HCT116 (cell line): ENCODE results near the gene KNSTRN. TPM values are rescaled to one million over a fixed set of nuclear protein-coding genes. Genes with fewer than 3 reads are reported as not detected.

ENCODE experiments used
- ATAC-seq: fragments of 200-7000 bp; cut with Tn5 transposase; 2 replicates; pipeline ENCODE4 v1.9.1; 2020; ENCODE audit warnings: mild to moderate bottlenecking, moderate library complexity
- BruUV-seq: library from RNA; stranded (reverse); fragments of 400-500 nt; replicated peaks from 2 replicates; lab custom pipeline; 2021; lab: Mats Ljungman, UMichigan
- CTCF ChIA-PET: fragments of 300-600 bp; sonication (Branson Sonifier 250); formaldehyde crosslinking; loops from one replicate; lab custom pipeline; 2021; ENCODE audit warnings: antibody characterized with exemption; lab: Charles Lee
- POLR2A ChIA-PET: fragments of 300-600, 350-600 bp; sonication (Branson Sonifier 250); formaldehyde crosslinking; loops from one replicate; lab custom pipeline; 2021; ENCODE audit warnings: antibody characterized with exemption; lab: Charles Lee
- RAD21 ChIA-PET, 2 experiments: fragments of 300-600 bp; sonication (Branson Sonifier 250); formaldehyde crosslinking; loops; one replicate each; lab custom pipeline; 2023; ENCODE audit warnings: low total read pairs in 2 of 2; ENCODE audit not compliant: uncharacterized antibody in 2 of 2, unreplicated experiment in 2 of 2, low non-redundant PET in 1 of 2; lab: Charles Lee
- DNase-seq: peaks from one replicate; pipeline ENCODE4 v3.0.0-alpha.2; 2010; ENCODE audit warnings: low read depth, low spot score
- H2AFZ ChIP-seq: fragments of 200-600 bp; shearing (Covaris generic), sonication (generic); 2 replicates; pipeline ENCODE4 v1.6.1; 2017; ENCODE audit warnings: low read depth, mixed run types, mixed read lengths, antibody characterized with exemption, low read length; ENCODE audit not compliant: poor library complexity, severe bottlenecking
- H3K27ac ChIP-seq: 2 replicates; pipeline ENCODE4 v1.5.1; 2012; ENCODE audit warnings: low read depth, low read length
- H3K27me3 ChIP-seq: fragments of 200-600 bp; sonication (generic); 2 replicates; pipeline ENCODE4 v1.6.1; 2016; ENCODE audit warnings: mixed run types, low read length, mixed read lengths; ENCODE audit not compliant: insufficient read depth
- H3K36me3 ChIP-seq, 2 experiments: fragments of 200-500 bp in 1 of 2; fragments of 200-600 bp in 1 of 2; sonication (Bioruptor generic) in 1 of 2; sonication (generic) in 1 of 2; 2 replicates each; pipeline versions ENCODE4 v1.5.1 to v1.6.1; 2014 to 2016; ENCODE audit warnings: low read length in 2 of 2, inconsistent platforms in 1 of 2, mixed read lengths in 1 of 2, mixed run types in 1 of 2; ENCODE audit not compliant: insufficient read depth in 2 of 2, control insufficient read depth in 1 of 2
- H3K4me1 ChIP-seq, 2 experiments: fragments of 200-600 bp in 1 of 2; sonication (generic) in 1 of 2; 2 replicates each; pipeline versions ENCODE4 v1.5.1 to v1.6.1; 2012 to 2017; ENCODE audit warnings: low read length in 2 of 2, inconsistent platforms in 1 of 2, mild to moderate bottlenecking in 1 of 2, mixed read lengths in 1 of 2, mixed run types in 1 of 2, moderate library complexity in 1 of 2; ENCODE audit not compliant: insufficient read depth in 2 of 2, control insufficient read depth in 1 of 2
- H3K4me2 ChIP-seq: fragments of 200-600 bp; sonication (generic); 2 replicates; pipeline ENCODE4 v1.6.1; 2017; ENCODE audit warnings: mixed run types, low read length, mixed read lengths
- H3K4me3 ChIP-seq, 2 experiments: fragments of 200-600 bp in 1 of 2; sonication (generic) in 1 of 2; replicated peaks in 1 of 2; 2 replicates each; pipeline ENCODE4 v1.5.1; 2011 to 2016; ENCODE audit warnings: low read length in 2 of 2, control low read depth in 1 of 2, low read depth in 1 of 2, mild to moderate bottlenecking in 1 of 2, mixed read lengths in 1 of 2, mixed run types in 1 of 2
- H3K79me2 ChIP-seq: fragments of 200-600 bp; sonication (generic); 2 replicates; pipeline ENCODE4 v1.6.1; 2017; ENCODE audit warnings: mild to moderate bottlenecking, mixed run types, low read length, moderate library complexity, mixed read lengths; ENCODE audit not compliant: insufficient read depth
- H3K9ac ChIP-seq: fragments of 200-600 bp; sonication (generic); 2 replicates; pipeline ENCODE4 v1.6.1; 2016; ENCODE audit warnings: low read length, mixed read lengths
- H3K9me2 ChIP-seq: fragments of 200-600 bp; sonication (generic), shearing (Covaris generic); 2 replicates; pipeline ENCODE4 v1.6.1; 2017; ENCODE audit warnings: mixed run types, mild to moderate bottlenecking, moderate library complexity; ENCODE audit not compliant: insufficient read depth
- H3K9me3 ChIP-seq, 2 experiments: fragments of 200-500 bp in 1 of 2; fragments of 200-600 bp in 1 of 2; sonication (Bioruptor generic) in 1 of 2; sonication (generic) in 1 of 2; 2 replicates each; pipeline ENCODE4 v1.6.1; 2014 to 2017; ENCODE audit warnings: low read length in 2 of 2, mixed read lengths in 2 of 2, inconsistent platforms in 1 of 2, low read depth in 1 of 2, mild to moderate bottlenecking in 1 of 2, mixed run types in 1 of 2, moderate library complexity in 1 of 2; ENCODE audit not compliant: control insufficient read depth in 1 of 2, insufficient read depth in 1 of 2
- H4K20me1 ChIP-seq: fragments of 200-600 bp; sonication (generic), shearing (Covaris generic); 2 replicates; pipeline ENCODE4 v1.6.1; 2017; ENCODE audit warnings: mixed run types, mild to moderate bottlenecking, moderate library complexity; ENCODE audit not compliant: insufficient read depth
- ATF3 ChIP-seq: IDR thresholded peaks from 2 replicates; pipeline ENCODE4 v1.6.1; 2012
- EZH2phosphoT487 ChIP-seq: fragments of 200-600 bp; IDR thresholded peaks from 2 replicates; pipeline ENCODE4 v1.6.1; 2018; ENCODE audit warnings: antibody characterized with exemption, borderline replicate concordance
- FOSL1 ChIP-seq: IDR thresholded peaks from 2 replicates; pipeline ENCODE4 v1.6.1; 2012; ENCODE audit warnings: low read depth
- JUND ChIP-seq: IDR thresholded peaks from 2 replicates; pipeline ENCODE4 v1.6.1; 2012
- MAX ChIP-seq: IDR thresholded peaks from 2 replicates; pipeline ENCODE4 v1.6.1; 2012
- POLR2A ChIP-seq: IDR thresholded peaks from 2 replicates; pipeline ENCODE4 v1.7.0; 2011; ENCODE audit warnings: borderline replicate concordance; ENCODE audit not compliant: insufficient read depth, insufficient read length; ENCODE audit errors: extremely low read depth
- RAD21 ChIP-seq: IDR thresholded peaks from 2 replicates; pipeline ENCODE4 v1.6.1; 2012; ENCODE audit warnings: low read depth, mild to moderate bottlenecking
- SP1 ChIP-seq: IDR thresholded peaks from 2 replicates; pipeline ENCODE4 v1.6.1; 2012; ENCODE audit warnings: low read depth
- SRF ChIP-seq: IDR thresholded peaks from 2 replicates; pipeline ENCODE4 v1.6.1; 2012; ENCODE audit warnings: low read depth
- TCF7L2 ChIP-seq: IDR thresholded peaks from 2 replicates; pipeline ENCODE4 v1.7.0; 2011; ENCODE audit warnings: borderline replicate concordance, inconsistent platforms; ENCODE audit not compliant: insufficient read depth, insufficient read length; ENCODE audit errors: extremely low read depth
- YY1 ChIP-seq: IDR thresholded peaks from 2 replicates; pipeline ENCODE4 v1.6.1; 2011; ENCODE audit warnings: low read length, low read depth, moderate library complexity, mild to moderate bottlenecking; ENCODE audit not compliant: insufficient replicate concordance; ENCODE audit errors: extremely low read depth
- intact Hi-C: fragments of 100-400 bp; cut with micrococcal nuclease; formaldehyde crosslinking; loops from 2 replicates; pipeline ENCODE4 v1.10.0; 2022
- total RNA-seq: library from RNA; stranded (reverse); gene quantifications from one replicate; pipeline ENCODE4 v1.2.1, GENCODE V29; 2021; ENCODE audit not compliant: unreplicated experiment
- TF ChIP-seq, protein P1 (sequence below): IDR thresholded peaks from 2 replicates; pipeline ENCODE4 v1.6.1; 2011; ENCODE audit warnings: mild to moderate bottlenecking, low read length, moderate library complexity; ENCODE audit not compliant: insufficient replicate concordance; ENCODE audit errors: extremely low read depth
- TF ChIP-seq, protein P2 (sequence below), 3 experiments: fragments of 200-600 bp in 1 of 3; sonication (generic) in 1 of 3; IDR thresholded peaks in 2 of 3; conservative IDR thresholded peaks in 1 of 3; 2 replicates each; pipeline ENCODE4 v1.5.1; 2012 to 2017; ENCODE audit warnings: low read depth in 2 of 3, low read length in 2 of 3, antibody characterized with exemption in 1 of 3, borderline replicate concordance in 1 of 3, control low read depth in 1 of 3, mild to moderate bottlenecking in 1 of 3, mixed read lengths in 1 of 3, mixed run types in 1 of 3, moderate library complexity in 1 of 3; ENCODE audit not compliant: insufficient read depth in 1 of 3

The KNSTRN gene
- total RNA-seq, 1 experiment from 2014 or later, result 84.1 TPM

DNA sequence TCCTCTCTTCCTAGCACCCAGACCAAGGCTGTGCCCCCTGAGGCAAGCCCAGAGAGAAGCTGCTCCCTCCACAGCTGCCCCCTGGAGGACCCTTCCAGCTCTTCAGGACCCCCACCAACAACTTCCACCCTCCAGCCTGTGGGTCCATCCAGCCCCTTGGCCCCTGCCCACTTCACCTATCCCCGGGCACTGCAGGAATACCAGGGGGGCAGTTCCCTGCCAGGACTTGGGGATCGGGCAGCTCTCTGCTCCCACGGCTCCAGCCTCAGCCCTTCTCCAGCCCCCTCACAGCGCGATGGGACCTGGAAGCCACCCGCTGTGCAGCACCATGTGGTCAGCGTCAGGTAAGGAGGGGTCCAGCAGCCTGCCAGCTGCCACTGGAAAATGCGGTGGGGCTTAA is 18.9 kb upstream of the KNSTRN start:
- Histone ChIP-seq H3K9me3 (no peaks in the 10 kb centered on the region), H3K27me3 (no peaks in the 10 kb centered on the region), H3K27ac (no peak overlapping the region), H2AFZ (no peak overlapping the region)
- POLR2A ChIA-PET, result no interaction called here
- TF ChIP-seq RAD21, result no peak
- TF ChIP-seq SP1, result no peak
- no peak for TF ChIP-seq MAX
- no peak for TF ChIP-seq YY1
- TF ChIP-seq JUND, result no peak
- TF ChIP-seq, protein P1, sequence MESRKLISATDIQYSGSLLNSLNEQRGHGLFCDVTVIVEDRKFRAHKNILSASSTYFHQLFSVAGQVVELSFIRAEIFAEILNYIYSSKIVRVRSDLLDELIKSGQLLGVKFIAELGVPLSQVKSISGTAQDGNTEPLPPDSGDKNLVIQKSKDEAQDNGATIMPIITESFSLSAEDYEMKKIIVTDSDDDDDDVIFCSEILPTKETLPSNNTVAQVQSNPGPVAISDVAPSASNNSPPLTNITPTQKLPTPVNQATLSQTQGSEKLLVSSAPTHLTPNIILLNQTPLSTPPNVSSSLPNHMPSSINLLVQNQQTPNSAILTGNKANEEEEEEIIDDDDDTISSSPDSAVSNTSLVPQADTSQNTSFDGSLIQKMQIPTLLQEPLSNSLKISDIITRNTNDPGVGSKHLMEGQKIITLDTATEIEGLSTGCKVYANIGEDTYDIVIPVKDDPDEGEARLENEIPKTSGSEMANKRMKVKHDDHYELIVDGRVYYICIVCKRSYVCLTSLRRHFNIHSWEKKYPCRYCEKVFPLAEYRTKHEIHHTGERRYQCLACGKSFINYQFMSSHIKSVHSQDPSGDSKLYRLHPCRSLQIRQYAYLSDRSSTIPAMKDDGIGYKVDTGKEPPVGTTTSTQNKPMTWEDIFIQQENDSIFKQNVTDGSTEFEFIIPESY, result no peak
- TF ChIP-seq, all 23 proteins: peak for 0
- ChIA-PET RAD21 (no interaction called here), CTCF (interaction anchor here (0.9 kb wide), 1 partner anchor 19 kb away, joined by 3 read pairs; the partner anchor contains the start of gene KNSTRN)
- no peaks in the 10 kb centered on the region for H4K20me1 ChIP-seq
- no peaks in the 10 kb centered on the region for H3K36me3 ChIP-seq
- ATAC-seq, result no peak
- no peak overlapping the region for H3K9ac ChIP-seq
- no peaks in the 10 kb centered on the region for H3K9me2 ChIP-seq
- BruUV-seq, result no TSS peak
- no peak overlapping the region for H3K4me3 ChIP-seq
- H3K4me2 ChIP-seq, result no peak overlapping the region
- DNase-seq, result no peak
- peaks cover 12 to 21% of the 10 kb centered on the region in 2 experiments; a peak in 3 of 4 replicates for H3K4me1 ChIP-seq
- no peaks in the 10 kb centered on the region for H3K79me2 ChIP-seq
- intact Hi-C loops, result no loop called here

- Histone ChIP-seq H3K79me2 (no peaks in the 10 kb centered on the region), H3K36me3 (no peaks in the 10 kb centered on the region), H3K4me3 (no peak overlapping the region), H3K9me3 (no peaks in the 10 kb centered on the region), H3K4me2 (no peak overlapping the region), H3K4me1 (peaks cover 7 to 16% of the 10 kb centered on the region in 2 experiments; a peak in 3 of 4 replicates), H3K9me2 (no peaks in the 10 kb centered on the region), H4K20me1 (no peaks in the 10 kb centered on the region), H3K27ac (no peak overlapping the region), H3K27me3 (no peaks in the 10 kb centered on the region), H2AFZ (no peak overlapping the region), H3K9ac (no peak overlapping the region)
- ChIA-PET RAD21 (no interaction called here), POLR2A (no interaction called here), CTCF (interaction anchor here (0.9 kb wide), 1 partner anchor 18 kb away, joined by 3 read pairs; the partner anchor contains the start of gene KNSTRN)
- no TSS peak for BruUV-seq
- DNase-seq (no peak), ATAC-seq (no peak)
- intact Hi-C loops, result no loop called here
- TF ChIP-seq, protein P2, sequence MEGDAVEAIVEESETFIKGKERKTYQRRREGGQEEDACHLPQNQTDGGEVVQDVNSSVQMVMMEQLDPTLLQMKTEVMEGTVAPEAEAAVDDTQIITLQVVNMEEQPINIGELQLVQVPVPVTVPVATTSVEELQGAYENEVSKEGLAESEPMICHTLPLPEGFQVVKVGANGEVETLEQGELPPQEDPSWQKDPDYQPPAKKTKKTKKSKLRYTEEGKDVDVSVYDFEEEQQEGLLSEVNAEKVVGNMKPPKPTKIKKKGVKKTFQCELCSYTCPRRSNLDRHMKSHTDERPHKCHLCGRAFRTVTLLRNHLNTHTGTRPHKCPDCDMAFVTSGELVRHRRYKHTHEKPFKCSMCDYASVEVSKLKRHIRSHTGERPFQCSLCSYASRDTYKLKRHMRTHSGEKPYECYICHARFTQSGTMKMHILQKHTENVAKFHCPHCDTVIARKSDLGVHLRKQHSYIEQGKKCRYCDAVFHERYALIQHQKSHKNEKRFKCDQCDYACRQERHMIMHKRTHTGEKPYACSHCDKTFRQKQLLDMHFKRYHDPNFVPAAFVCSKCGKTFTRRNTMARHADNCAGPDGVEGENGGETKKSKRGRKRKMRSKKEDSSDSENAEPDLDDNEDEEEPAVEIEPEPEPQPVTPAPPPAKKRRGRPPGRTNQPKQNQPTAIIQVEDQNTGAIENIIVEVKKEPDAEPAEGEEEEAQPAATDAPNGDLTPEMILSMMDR (IDR thresholded peaks at IDR 0.05 in 2 of 3, conservative IDR thresholded peaks at IDR 0.05 in 1 of 3; ENCODE audit: borderline replicate concordance in 1 of 3, insufficient read depth in 1 of 3, low read depth in 2 of 3, low read length in 2 of 3), result no peak
- TF ChIP-seq, protein P1, result no peak
- TF ChIP-seq TCF7L2 (no peak), FOSL1 (no peak), EZH2phosphoT487 (no peak), POLR2A (no peak), YY1 (no peak), SRF (no peak), ATF3 (no peak)
Observed at GRCh38 chr15:40364251-40364650, 18.3 kb upstream of the KNSTRN start.
